Gastrocnemius medialis (tissue), 4 donors: ENCODE data around the gene MAML2. TPM values are rescaled to one million over a fixed set of nuclear protein-coding genes. Genes with fewer than 3 reads are reported as not detected.

ENCODE experiments used
- ATAC-seq, 2 donors: fragments of 150-250 bp; one replicate each; pipeline ENCODE4 v1.9.1; 2016
- DNase-seq, 2 donors: peaks; one replicate each; pipeline ENCODE4 v3.0.0-alpha.2; 2019
- H3K27ac ChIP-seq, 4 donors: fragments of 200-600 bp; sonication (generic); 1 replicate in 1 of 4; 2 replicates in 3 of 4; pipeline ENCODE4 v1.5.1; 2016 to 2018; ENCODE audit warnings: mild to moderate bottlenecking in 2 of 4, moderate library complexity in 1 of 4
- H3K27me3 ChIP-seq, 3 donors: fragments of 200-600 bp; sonication (generic) in 2 of 3; 1 replicate in 1 of 3; 2 replicates in 2 of 3; pipeline versions ENCODE4 v1.5.1 to v1.6.0; 2016 to 2019; ENCODE audit warnings: mild to moderate bottlenecking in 1 of 3, moderate library complexity in 1 of 3
- H3K36me3 ChIP-seq, 2 donors: fragments of 200-600 bp; sonication (generic) in 1 of 2; one replicate each; pipeline ENCODE4 v1.5.1; 2017 to 2018
- H3K4me1 ChIP-seq, 2 donors: fragments of 200-600 bp; sonication (generic) in 1 of 2; one replicate each; pipeline ENCODE4 v1.5.1; 2016 to 2017; ENCODE audit warnings: mild to moderate bottlenecking in 2 of 2
- H3K4me3 ChIP-seq, 4 donors: fragments of 200-600 bp; sonication (generic) in 3 of 4; 1 replicate in 1 of 4; 2 replicates in 3 of 4; pipeline ENCODE4 v1.5.1; 2016 to 2019; ENCODE audit warnings: mild to moderate bottlenecking in 2 of 4
- H3K9me3 ChIP-seq, 3 donors: fragments of 200-600 bp; sonication (generic) in 2 of 3; 1 replicate in 1 of 3; 2 replicates in 2 of 3; pipeline ENCODE4 v1.5.1; 2016 to 2019
- CTCF ChIP-seq, 5 experiments: fragments of 450-650 bp in 3 of 5; fragments of 200-600 bp in 2 of 5; sonication (generic) in 2 of 5; IDR thresholded peaks in 4 of 5; conservative IDR thresholded peaks in 1 of 5; 1 replicate in 4 of 5; 2 replicates in 1 of 5; pipeline ENCODE4 v1.5.1; 2016 to 2019; ENCODE audit warnings: antibody characterized with exemption in 5 of 5, mild to moderate bottlenecking in 3 of 5, moderate library complexity in 3 of 5
- POLR2A ChIP-seq, 2 donors: fragments of 450-650 bp; IDR thresholded peaks; one replicate each; pipeline ENCODE4 v1.6.1; 2017; ENCODE audit warnings: antibody characterized with exemption in 2 of 2, mild to moderate bottlenecking in 2 of 2, moderate library complexity in 2 of 2
- in situ Hi-C, 4 donors: fragments of 200-750 bp; cut with MboI; loops; one replicate each; pipeline versions ENCODE4 v1.15.0 to v1.8.0; 2017; ENCODE audit warnings: low sequenced_read_pairs in 4 of 4
- intact Hi-C: fragments of 100-400 bp; cut with DNase I; formaldehyde crosslinking; loops from one replicate; pipeline ENCODE4 v1.15.1; 2023; ENCODE audit warnings: low total_unique reads
- total RNA-seq, 4 donors: library from RNA; depleted of rRNA; stranded (reverse); fragments of >200 nt; gene quantifications; one replicate each; pipeline versions ENCODE4 v1.1.0 to v1.2.3, GENCODE V29; 2016

MAML2 gene
- total RNA-seq, 4 donors from 2014 or later, result 4.1 to 6.3 (median 4.8) TPM

GRCh38 chr11:96122601-96123074, 220.4 kb downstream of the MAML2 start:
- H3K9me3 ChIP-seq, result no peaks in the 10 kb centered on the region
- in situ Hi-C loops, result no loop called here
- H3K4me1 ChIP-seq, result no peaks in the 10 kb centered on the region
- H3K27ac ChIP-seq, result no peak overlapping the region
- TF ChIP-seq POLR2A (IDR thresholded peaks at IDR 0.05), result no peak
- TF ChIP-seq CTCF (IDR thresholded peaks at IDR 0.05 in 4 of 5, conservative IDR thresholded peaks at IDR 0.05 in 1 of 5), result no peak
- no peaks in the 10 kb centered on the region for H3K27me3 ChIP-seq
- no peaks in the 10 kb centered on the region for H3K36me3 ChIP-seq
- no peak overlapping the region for H3K4me3 ChIP-seq
- DNase-seq (no peak), ATAC-seq (no peak)
- intact Hi-C loops, result no loop called here

- no peaks in the 10 kb centered on the region for H3K4me1 ChIP-seq
- TF ChIP-seq POLR2A (IDR thresholded peaks at IDR 0.05), result no peak
- TF ChIP-seq CTCF (IDR thresholded peaks at IDR 0.05 in 4 of 5, conservative IDR thresholded peaks at IDR 0.05 in 1 of 5), result no peak
- in situ Hi-C loops, result no loop called here
- intact Hi-C loops, result no loop called here
- no peaks in the 10 kb centered on the region for H3K9me3 ChIP-seq
- H3K36me3 ChIP-seq, result no peaks in the 10 kb centered on the region
- H3K4me3 ChIP-seq, result no peak overlapping the region
- DNase-seq (no peak), ATAC-seq (no peak)
- H3K27ac ChIP-seq, result no peak overlapping the region
- H3K27me3 ChIP-seq, result no peaks in the 10 kb centered on the region
Observed at GRCh38 chr11:96119211-96119610, 223.8 kb downstream of the MAML2 start.

- TF ChIP-seq CTCF (IDR thresholded peaks at IDR 0.05 in 4 of 5, conservative IDR thresholded peaks at IDR 0.05 in 1 of 5), result no peak
- TF ChIP-seq POLR2A (IDR thresholded peaks at IDR 0.05), result no peak
- H3K27ac ChIP-seq, result no peak overlapping the region
- in situ Hi-C loops, result no loop called here
- H3K27me3 ChIP-seq, result no peaks in the 10 kb centered on the region
- no peak overlapping the region for H3K4me3 ChIP-seq
- no peaks in the 10 kb centered on the region for H3K9me3 ChIP-seq
- no peaks in the 10 kb centered on the region for H3K4me1 ChIP-seq
- no peaks in the 10 kb centered on the region for H3K36me3 ChIP-seq
- ATAC-seq, result no peak
- intact Hi-C loops, result no loop called here
- DNase-seq, result no peak
Observed at GRCh38 chr11:96116376-96116775, 226.6 kb downstream of the MAML2 start.

- no peak for DNase-seq
- H3K27me3 ChIP-seq, result no peaks in the 10 kb centered on the region
- no peaks in the 10 kb centered on the region for H3K36me3 ChIP-seq
- intact Hi-C loops, result no loop called here
- H3K9me3 ChIP-seq, result no peaks in the 10 kb centered on the region
- no peaks in the 10 kb centered on the region for H3K4me1 ChIP-seq
- in situ Hi-C loops, result no loop called here
- no peak for ATAC-seq
- H3K27ac ChIP-seq, result peak overlapping the region in 1 of 4 donors; percentile 47
- TF ChIP-seq CTCF (IDR thresholded peaks at IDR 0.05 in 4 of 5, conservative IDR thresholded peaks at IDR 0.05 in 1 of 5) (no peak), POLR2A (IDR thresholded peaks at IDR 0.05) (no peak)
- H3K4me3 ChIP-seq, result no peak overlapping the region
Observed at GRCh38 chr11:96114178-96115064, 228.6 kb downstream of the MAML2 start.
